Activated CD8-positive, alpha-beta memory T cell treated with anti-CD3 and anti-CD28 coated beads, Interleukin-2, amount 50 U/mL, for 4 hours (primary cell): Measurements from ENCODE around the gene KRTAP19-1.
"Not testable (repeated sequence)": the region's sequence is repeated elsewhere in the genome, so short reads cannot be mapped to it uniquely, and the experiment has no call there.

Source experiments
- DNase-seq: peaks from one replicate; pipeline ENCODE4 v3.0.0-alpha.2; 2020

The KRTAP19-1 gene

GRCh38 chr21:30480145-30480544 lies at the start of gene KRTAP19-1:
TSS of gene KRTAP19-1 (minus strand) at chr21:30480367. CDS start at chr21:30480317, 50 bp downstream.
- no peak for DNase-seq

DNA sequence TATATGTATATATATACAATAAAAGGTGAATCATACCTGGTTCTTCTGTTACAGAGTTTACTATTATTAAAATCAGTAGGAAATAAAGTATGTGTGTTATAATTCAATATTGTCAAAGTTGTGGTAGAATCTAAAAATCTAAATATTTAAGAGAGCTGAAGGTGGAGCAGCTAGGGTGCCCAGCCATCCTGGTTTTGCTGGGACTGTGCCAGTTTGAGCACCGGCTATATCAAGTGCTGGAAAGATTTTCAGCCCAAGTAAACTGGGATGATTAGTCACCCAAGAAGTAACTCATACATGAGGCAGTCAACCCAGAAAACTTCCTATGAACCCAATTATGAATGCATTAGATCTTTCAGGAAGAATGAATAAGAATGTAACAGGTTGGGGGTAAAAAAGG lies 38.7 kb upstream of the KRTAP19-1 start:
- no peak for DNase-seq

DNA sequence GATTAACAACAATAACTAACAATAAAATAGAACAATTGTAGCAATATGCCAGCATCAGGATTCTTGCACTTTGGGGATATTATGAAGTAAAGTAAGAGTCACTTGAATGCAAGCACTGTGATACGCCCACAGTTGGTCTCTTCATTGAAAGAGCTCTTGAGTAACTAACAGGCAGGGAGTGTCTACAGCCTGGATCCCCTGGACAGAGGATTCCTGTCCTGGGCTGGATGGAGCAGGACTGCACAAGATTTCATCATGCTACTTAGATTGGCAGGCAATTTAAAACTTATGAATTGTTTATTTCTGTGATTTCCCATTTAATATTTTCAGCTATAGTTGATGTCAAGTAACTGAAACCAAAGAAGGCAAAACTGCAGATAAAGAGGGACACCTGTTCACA lies 35.5 kb upstream of the KRTAP19-1 start:
- DNase-seq, result no peak

GRCh38 chr21:30505621-30506205 lies 25.5 kb upstream of the KRTAP19-1 start:
- not testable (repeated sequence) for DNase-seq

DNA sequence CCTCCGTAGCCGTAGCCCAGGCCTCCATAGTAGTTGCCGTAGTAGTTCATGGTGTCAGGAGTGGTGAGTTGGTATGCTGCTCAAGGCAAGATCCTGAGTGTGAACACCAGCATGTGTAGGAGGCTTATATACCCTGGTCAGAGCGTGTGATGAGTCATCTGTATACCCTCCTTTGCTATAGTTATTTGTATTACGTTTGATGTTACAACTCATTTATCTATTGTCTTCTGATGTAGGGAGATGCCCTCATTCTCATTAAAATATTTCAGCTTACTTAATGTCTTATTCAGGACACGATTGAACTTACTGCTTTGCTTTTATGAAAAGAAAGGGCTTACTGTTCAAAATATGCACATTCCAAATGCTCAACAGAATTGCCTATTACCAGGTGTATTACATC lies 21.9 kb upstream of the KRTAP19-1 start, which contains the start of gene KRTAP19-5:
KRTAP19-5 (minus strand) TSS at position 101 of the 400 bp plus-strand sequence; CDS start at position 50, 51 bp downstream.
- DNase-seq, result no peak

DNA sequence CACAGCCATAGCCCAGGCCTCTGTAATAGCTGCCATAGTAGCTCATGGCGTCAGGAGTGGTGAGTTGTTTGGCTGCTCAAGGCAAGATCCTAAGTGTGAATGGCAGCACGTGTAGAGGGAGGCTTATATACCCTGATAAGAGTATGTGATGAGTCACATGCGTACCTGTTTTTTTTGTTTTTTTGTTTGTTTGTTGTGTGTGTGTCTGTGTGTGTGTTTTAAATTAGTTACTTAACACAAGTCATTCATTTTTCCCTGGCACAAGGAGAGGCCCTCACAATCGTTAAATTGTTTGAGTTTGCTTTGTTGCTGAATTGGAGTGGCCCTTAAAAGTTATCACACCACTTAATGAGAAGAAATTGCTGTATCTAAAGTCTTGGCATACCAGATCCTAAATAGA lies 16.9 kb upstream of the KRTAP19-1 start, which contains the start of gene KRTAP19-4:
KRTAP19-4 (minus strand) TSS at position 101 of the 400 bp plus-strand sequence; CDS start at position 46, 55 bp downstream.
- no peak for DNase-seq

DNA sequence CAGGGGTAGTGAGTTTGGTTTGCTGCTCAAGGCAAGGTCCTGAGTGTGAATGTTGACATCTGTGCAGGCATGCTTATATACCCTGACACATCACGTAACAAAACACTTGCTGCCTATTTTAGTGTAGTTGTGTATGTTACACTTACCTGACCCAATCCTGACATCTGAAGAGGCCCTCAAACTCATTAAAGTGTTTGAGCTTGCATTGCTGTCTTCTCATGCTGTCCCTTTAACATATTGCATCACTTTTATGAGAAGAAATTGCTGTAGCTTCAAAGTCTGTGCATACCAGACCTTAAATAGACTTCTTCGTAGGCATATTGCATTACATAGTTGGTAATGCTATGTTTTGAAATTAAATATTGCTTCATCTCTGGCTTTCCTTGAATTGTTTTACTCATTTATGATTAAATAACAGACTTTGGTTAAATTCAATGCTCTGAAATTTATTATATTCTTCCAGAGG lies 11.8 kb upstream of the KRTAP19-1 start, which contains the start of gene KRTAP19-3:
KRTAP19-3 (minus strand) TSS at position 51 of the 466 bp plus-strand sequence. CDS start 56 bp downstream, outside the sequence.
- DNase-seq, result no peak

DNA sequence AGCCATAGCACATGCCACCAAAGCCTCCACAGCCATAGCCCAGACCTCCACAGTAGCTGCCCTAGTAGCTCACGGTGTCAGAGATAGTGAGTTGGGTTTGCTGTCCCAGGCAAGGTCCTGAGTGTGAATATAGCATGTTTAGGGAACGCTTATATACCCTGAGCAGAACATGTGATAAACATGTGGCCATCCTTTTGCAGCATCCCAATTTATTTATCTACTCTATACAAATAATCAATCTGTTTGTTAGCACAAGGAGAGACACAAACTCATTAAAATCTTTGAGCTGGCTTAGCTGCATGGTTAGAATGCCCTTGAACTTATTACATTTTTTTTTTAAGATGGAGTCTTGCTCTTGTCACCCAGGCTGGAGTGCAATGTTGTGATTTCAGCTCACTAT lies 7.2 kb upstream of the KRTAP19-1 start, which contains the start of gene KRTAP19-2:
KRTAP19-2 (minus strand) TSS at position 101 of the 400 bp plus-strand sequence; CDS start at position 13, 88 bp downstream.
- DNase-seq, result no peak

GRCh38 chr21:30486180-30486579 lies 6.0 kb upstream of the KRTAP19-1 start:
- DNase-seq, result no peak

DNA sequence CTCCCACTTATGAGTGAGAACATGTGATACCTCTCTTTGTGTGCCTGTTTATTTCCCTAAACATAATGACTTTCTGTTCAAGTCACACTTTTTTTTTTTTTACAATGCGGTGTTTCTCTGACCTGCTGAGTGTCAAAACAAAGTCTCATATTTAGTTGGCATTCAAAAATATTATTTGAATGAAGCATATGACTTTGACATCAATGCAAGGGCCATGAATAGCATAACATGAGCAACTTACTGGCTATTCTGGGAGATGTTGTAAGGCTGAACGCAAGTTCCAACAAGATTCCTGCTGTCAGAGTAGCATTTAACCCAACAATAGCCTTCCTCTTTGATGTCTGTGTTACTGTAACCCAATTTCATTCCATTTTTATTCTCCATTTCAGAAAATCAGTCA lies 2.0 kb upstream of the KRTAP19-1 start:
- DNase-seq, result no peak

- DNase-seq, result no peak
Observed at GRCh38 chr21:30479259-30479658, 908 bp downstream of the KRTAP19-1 start.

GRCh38 chr21:30478004-30478403 lies 2.2 kb downstream of the KRTAP19-1 start:
- no peak for DNase-seq

- DNase-seq, result no peak
Observed at GRCh38 chr21:30468900-30469714, 11.1 kb downstream of the KRTAP19-1 start.

DNA sequence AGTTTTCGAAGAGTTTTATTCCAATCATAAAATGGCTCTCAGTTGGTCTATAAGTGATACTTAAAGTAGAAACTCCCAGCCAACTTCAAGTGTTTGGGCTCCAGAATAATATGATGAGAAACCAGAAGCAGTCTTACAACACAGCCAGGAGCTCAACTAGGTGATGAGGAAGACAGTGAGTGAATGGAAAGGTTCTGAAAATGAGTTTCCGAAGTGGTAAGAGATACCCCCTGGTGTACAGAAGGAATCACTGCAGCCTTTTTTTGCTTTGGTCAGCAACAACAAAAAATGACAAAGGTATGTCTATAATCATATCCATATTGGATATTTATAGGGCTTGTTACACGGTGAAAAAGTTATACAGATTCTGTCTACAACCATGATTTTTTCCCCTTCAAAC lies 16.5 kb downstream of the KRTAP19-1 start:
- no peak for DNase-seq

GRCh38 chr21:30448514-30448913 lies 31.7 kb downstream of the KRTAP19-1 start:
- DNase-seq, result no peak

GRCh38 chr21:30447056-30447455 lies 33.1 kb downstream of the KRTAP19-1 start:
- DNase-seq, result no peak

DNA sequence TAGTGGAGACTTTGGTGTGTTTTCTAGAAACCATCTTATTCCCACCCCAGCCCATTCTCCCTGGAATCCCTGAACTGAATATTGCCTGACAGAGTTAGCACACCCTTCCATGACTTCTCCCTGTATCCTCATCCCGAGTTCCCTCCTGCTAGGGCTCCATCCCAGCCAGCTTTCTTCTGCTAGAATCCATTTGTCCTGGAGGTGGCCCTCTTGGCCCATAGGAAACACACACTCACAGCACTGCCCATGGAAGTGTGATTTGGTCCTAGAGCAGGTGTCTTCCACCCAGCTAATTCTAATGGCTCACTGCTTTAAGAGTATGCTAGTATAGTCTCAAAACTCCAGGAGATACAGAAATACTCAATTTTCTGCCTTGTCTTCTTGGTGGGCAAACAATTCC lies 36.0 kb downstream of the KRTAP19-1 start:
- DNase-seq, result no peak

- no peak for DNase-seq
Observed at GRCh38 chr21:30443226-30443625, 36.9 kb downstream of the KRTAP19-1 start.

GRCh38 chr21:30439975-30440374 lies 40.2 kb downstream of the KRTAP19-1 start, which contains the start of gene KRTAP15-1:
TSS of gene KRTAP15-1 (plus strand) at chr21:30440275. CDS start at chr21:30440328, 53 bp downstream.
- no peak for DNase-seq

DNA sequence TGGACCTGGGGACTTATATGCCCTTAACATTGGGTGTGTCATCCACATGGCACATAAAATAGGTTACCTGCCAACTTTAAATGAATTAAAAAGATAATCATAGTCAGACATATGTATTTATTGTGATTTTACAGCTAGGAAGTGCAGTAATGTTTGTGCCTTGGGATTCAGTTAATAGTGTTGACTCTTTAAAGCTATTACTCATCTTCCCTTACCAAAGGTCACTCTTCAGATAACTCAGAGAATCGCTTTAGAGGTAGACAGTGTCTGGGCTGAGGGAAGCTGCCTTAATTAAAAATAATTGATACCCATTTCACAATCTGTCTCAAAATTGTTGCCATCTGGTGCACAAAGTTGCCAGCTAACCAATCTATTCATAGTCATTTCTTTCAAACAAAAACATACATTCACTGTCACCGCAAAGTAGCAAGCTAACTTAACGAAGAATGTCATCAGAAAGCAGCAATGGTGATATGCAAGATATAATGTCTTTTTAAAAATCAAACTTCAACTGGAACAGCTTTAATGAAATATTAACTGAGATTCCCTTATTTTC lies 43.1 kb downstream of the KRTAP19-1 start:
- DNase-seq, result no peak

- no peak for DNase-seq
Observed at GRCh38 chr21:30434033-30434631, 46.0 kb downstream of the KRTAP19-1 start.

DNA sequence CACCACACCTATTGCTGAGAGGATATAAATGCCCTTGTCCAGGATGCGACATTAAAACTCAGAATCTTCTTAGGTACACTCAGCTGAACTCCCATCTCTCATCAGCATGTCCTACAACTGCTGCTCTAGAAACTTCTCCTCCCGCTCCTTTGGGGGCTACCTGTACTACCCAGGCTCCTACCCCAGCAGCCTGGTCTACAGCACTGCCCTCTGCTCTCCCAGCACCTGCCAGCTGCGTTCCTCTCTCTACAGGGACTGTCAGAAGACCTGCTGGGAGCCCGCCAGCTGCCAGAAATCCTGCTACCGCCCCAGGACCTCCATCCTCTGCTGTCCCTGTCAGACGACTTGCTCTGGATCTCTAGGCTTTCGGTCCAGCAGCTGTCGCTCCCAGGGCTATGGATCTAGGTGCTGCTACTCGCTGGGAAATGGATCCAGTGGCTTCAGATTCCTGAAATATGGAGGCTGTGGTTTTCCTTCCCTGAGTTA lies 50.0 kb downstream of the KRTAP19-1 start, which contains the start of gene KRTAP13-4:
KRTAP13-4 (plus strand) TSS at position 51 of the 486 bp plus-strand sequence; CDS start at position 107, 56 bp downstream.
- DNase-seq, result no peak
